K562 (cell line): ENCODE measurements around the gene TRAPPC1. TPM values are rescaled to one million over a fixed set of nuclear protein-coding genes. Genes with fewer than 3 reads are reported as not detected.

ENCODE experiments used
- CREBBP ChIP-seq: IDR thresholded peaks from one replicate; pipeline ENCODE4 v1.6.1; 2012; ENCODE audit warnings: low read depth, mild to moderate bottlenecking, control low read depth, inconsistent platforms, low read length
- ETV6 ChIP-seq, 3 experiments: fragments of 150-350 bp in 1 of 3; sonication (generic) in 1 of 3; formaldehyde crosslinking in 1 of 3; IDR thresholded peaks; 2 replicates each; pipeline versions ENCODE4 v1.6.1 to v1.8.0; 2014 to 2022; ENCODE audit warnings: borderline replicate concordance in 2 of 3, low read depth in 2 of 3, antibody characterized with exemption in 1 of 3, low read length in 1 of 3, mild to moderate bottlenecking in 1 of 3, missing genetic modification reagents in 1 of 3
- GMEB1 ChIP-seq: fragments of 250-450 bp; sonication (Bioruptor Pico); IDR thresholded peaks from 2 replicates; pipeline ENCODE4 v1.4.0; 2020; ENCODE audit warnings: mild to moderate bottlenecking
- HDGF ChIP-seq: fragments of 450-650 bp; IDR thresholded peaks from 2 replicates; pipeline ENCODE4 v1.6.1; 2016
- HMBOX1 ChIP-seq: sonication (generic); IDR thresholded peaks from 2 replicates; pipeline ENCODE4 v1.6.1; 2016
- NFE2L1 ChIP-seq: fragments of 450-650 bp; IDR thresholded peaks from 2 replicates; pipeline ENCODE4 v1.6.1; 2016; ENCODE audit warnings: missing genetic modification characterization, low read depth, mild to moderate bottlenecking, missing compliant biosample characterization, moderate library complexity, borderline replicate concordance
- NFYB ChIP-seq: IDR thresholded peaks from 2 replicates; pipeline ENCODE4 v1.6.1; 2011; ENCODE audit warnings: mild to moderate bottlenecking, moderate library complexity; ENCODE audit not compliant: insufficient read length; ENCODE audit errors: extremely low read depth
- NR2C2 ChIP-seq, 2 experiments: fragments of 200-800 bp in 1 of 2; sonication (Bioruptor generic) in 1 of 2; sonication (generic) in 1 of 2; formaldehyde crosslinking in 1 of 2; IDR thresholded peaks; 2 replicates each; pipeline versions ENCODE4 v1.6.1 to v1.8.0; 2016 to 2022; ENCODE audit warnings: mild to moderate bottlenecking in 1 of 2, missing compliant biosample characterization in 1 of 2, missing genetic modification characterization in 1 of 2, missing genetic modification reagents in 1 of 2
- PCBP2 ChIP-seq: fragments of 200-400 bp; formaldehyde crosslinking; IDR thresholded peaks from 2 replicates; pipeline ENCODE4 v1.6.1; 2018; ENCODE audit warnings: low read length, low read depth, mild to moderate bottlenecking, moderate library complexity; ENCODE audit not compliant: poor library complexity, severe bottlenecking
- PHTF2 ChIP-seq: fragments of 250-450 bp; sonication (Bioruptor Pico); IDR thresholded peaks from 2 replicates; pipeline ENCODE4 v1.5.0; 2021; ENCODE audit warnings: mild to moderate bottlenecking
- PKNOX1 ChIP-seq: fragments of 450-650 bp; IDR thresholded peaks from 2 replicates; pipeline ENCODE4 v1.6.1; 2016
- RB1 ChIP-seq: fragments of 450-650 bp; IDR thresholded peaks from 2 replicates; pipeline ENCODE4 v1.6.1; 2017; ENCODE audit warnings: low read depth, mild to moderate bottlenecking
- STAT5B ChIP-seq: fragments of 250-450 bp; sonication (Bioruptor Pico); IDR thresholded peaks from 2 replicates; pipeline ENCODE4 v1.8.0; 2021; ENCODE audit warnings: mild to moderate bottlenecking, inconsistent platforms
- THRAP3 ChIP-seq: fragments of 450-650 bp; IDR thresholded peaks from 2 replicates; pipeline ENCODE4 v1.6.1; 2016; ENCODE audit warnings: mild to moderate bottlenecking, inconsistent platforms, borderline replicate concordance
- TSC22D4 ChIP-seq: fragments of 450-650 bp; IDR thresholded peaks from 2 replicates; pipeline ENCODE4 v1.6.1; 2016; ENCODE audit warnings: missing genetic modification characterization, missing biosample characterization, control low read depth
- XRCC4 ChIP-seq: IDR thresholded peaks from one replicate; pipeline ENCODE4 v1.6.1; 2011; ENCODE audit not compliant: insufficient read depth, insufficient read length; ENCODE audit errors: extremely low read depth
- ZBTB12 ChIP-seq: fragments of 250-450 bp; sonication (Bioruptor Pico); IDR thresholded peaks from 2 replicates; pipeline ENCODE4 v1.4.0; 2020
- ZHX1 ChIP-seq: fragments of 150-350 bp; conservative IDR thresholded peaks from 2 replicates; pipeline ENCODE4 v1.6.1; 2014; ENCODE audit warnings: low read length
- ZNF263 ChIP-seq: sonication (generic); formaldehyde crosslinking; IDR thresholded peaks from 2 replicates; pipeline ENCODE4 v1.8.0; 2022; ENCODE audit warnings: mild to moderate bottlenecking, missing genetic modification reagents, borderline replicate concordance
- polyA plus RNA-seq, 8 experiments: library from polyadenylated mRNA; depleted of rRNA in 4 of 8; stranded (reverse) in 5 of 8; unstranded in 3 of 8; fragments of >200 nt; fragmentation: Nextera tagmentation in 2 of 8; fragmentation: Illumina TruSeq in 1 of 8; extraction: Ambion mirVana in 2 of 8; extraction: Trizol in 1 of 8; gene quantifications; 2 replicates each; pipeline versions ENCODE4 v1.2.1 to v1.2.3, GENCODE V29; 2011 to 2014; ENCODE audit warnings: inconsistent platforms in 1 of 8, missing spikeins in 1 of 8
- total RNA-seq, 7 experiments: library from RNA; depleted of rRNA in 6 of 7; stranded (reverse); fragments of >200 nt in 6 of 7; fragmentation: Illumina TruSeq in 2 of 7; extraction: Trizol in 2 of 7; gene quantifications; 2 replicates each; pipeline versions ENCODE4 v1.2.1 to v1.2.3, GENCODE V29; 2011 to 2021; ENCODE audit warnings: low replicate concordance in 1 of 7

TRAPPC1 gene
- total and polyA plus RNA-seq, 9 of the 15 experiments (the other 6 are each of a cell fraction or from before 2014, with no cell fraction given) = 11.7 to 82.8 (median 36.2) TPM

GRCh38 chr17:7915611-7916384, 15.9 kb downstream of the TRAPPC1 start, which contains the start of gene RNF227 (continued):
- peak; percentile 65 for TF ChIP-seq ZNF263 (CRISPR knock-in tag)
- TF ChIP-seq HMBOX1 = no peak
- TF ChIP-seq PKNOX1 = no peak
- TF ChIP-seq XRCC4 = no peak
- no peak for TF ChIP-seq THRAP3
- no peak for TF ChIP-seq GMEB1 (CRISPR knock-in tag)
- TF ChIP-seq RB1 = peak; percentile 90
- TF ChIP-seq ETV6 (IDR thresholded peaks at IDR 0.05; ENCODE audit: borderline replicate concordance in 1 of 2, low read depth in 2 of 2, low read length in 1 of 2) = no peak
- TF ChIP-seq ETV6 (CRISPR knock-in tag; IDR thresholded peaks at IDR 0.05; ENCODE audit: borderline replicate concordance) = peak; percentile 92
- no peak for TF ChIP-seq PCBP2
- TF ChIP-seq TSC22D4 = no peak
- TF ChIP-seq NR2C2 (CRISPR knock-in tag; IDR thresholded peaks at IDR 0.05) = peak; percentile 81; the same call in 1 of the 2 replicates
- peak; percentile 61 for TF ChIP-seq NR2C2 (tag; IDR thresholded peaks at IDR 0.05)
- TF ChIP-seq ZHX1 = no peak
- no peak for TF ChIP-seq CREBBP
- no peak for TF ChIP-seq HDGF
- TF ChIP-seq NFE2L1 (tag) = no peak
- no peak for TF ChIP-seq STAT5B (CRISPR knock-in tag)
- no peak for TF ChIP-seq PHTF2
- peak; percentile 41 for TF ChIP-seq NFYB
- TF ChIP-seq ZBTB12 (CRISPR knock-in tag) = no peak
